Lung microvascular endothelial cell (primary cell): ENCODE measurements around the gene EPS15. TPM values are rescaled to one million over a fixed set of nuclear protein-coding genes. Genes with fewer than 3 reads are reported as not detected.
"Not testable (repeated sequence)": the region's sequence is repeated elsewhere in the genome, so short reads cannot be mapped to it uniquely, and the experiment has no call there.

Experiments
- DNase-seq, 2 donors: peaks; one replicate each; pipeline versions ENCODE4 v3.0.0 to v3.0.0-alpha.2; 2010; ENCODE audit warnings: low read depth in 2 of 2
- total RNA-seq: library from RNA; depleted of rRNA; stranded (reverse); fragments of >200 nt; gene quantifications from 2 replicates; pipeline ENCODE4 v1.2.1, GENCODE V29; 2014

EPS15 gene
- total RNA-seq, 1 donor from 2014 or later, result 83.1 TPM

DNA sequence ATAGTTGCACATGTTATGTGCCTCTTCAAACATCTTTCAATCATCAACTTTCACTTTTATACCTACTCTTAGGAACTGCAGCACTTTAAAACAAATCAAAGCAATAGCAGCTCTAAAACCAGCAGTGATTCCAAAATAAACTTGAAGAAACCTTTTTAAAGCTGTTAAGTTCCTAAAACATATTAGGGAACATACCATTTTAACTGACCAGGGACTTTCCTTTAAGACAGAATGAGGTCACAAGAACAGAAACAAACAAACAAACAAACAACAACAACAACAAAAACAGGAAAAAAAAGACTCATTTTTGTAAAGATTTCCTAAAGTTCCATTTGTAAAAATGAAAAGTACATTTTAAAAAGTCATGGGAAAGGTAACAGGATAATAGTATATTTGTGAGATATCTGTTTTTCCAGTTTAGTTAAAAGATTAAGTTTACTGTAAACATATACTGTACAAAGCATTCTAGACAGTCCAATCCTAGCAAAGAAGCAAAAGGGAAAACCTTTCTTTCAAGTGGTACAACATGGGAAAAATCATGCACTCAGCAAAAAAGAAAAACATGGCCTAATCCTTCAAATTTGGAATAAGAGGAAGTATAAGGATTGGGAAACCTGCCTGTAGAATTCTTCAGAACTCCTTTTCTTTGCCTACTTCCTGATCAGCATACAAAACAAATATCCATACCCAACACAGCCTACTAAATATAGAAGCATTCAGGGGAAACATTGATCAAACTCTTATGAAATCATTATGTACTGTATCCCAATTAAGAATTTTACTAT is 45.5 kb downstream of the EPS15 start:
- DNase-seq, result no peak

- DNase-seq, result peak in 1 of 2 donors; percentile 20
Observed at GRCh38 chr1:51472359-51472758, 46.7 kb downstream of the EPS15 start.

GRCh38 chr1:51469518-51469917 is 49.5 kb downstream of the EPS15 start:
- DNase-seq, result no peak

DNA sequence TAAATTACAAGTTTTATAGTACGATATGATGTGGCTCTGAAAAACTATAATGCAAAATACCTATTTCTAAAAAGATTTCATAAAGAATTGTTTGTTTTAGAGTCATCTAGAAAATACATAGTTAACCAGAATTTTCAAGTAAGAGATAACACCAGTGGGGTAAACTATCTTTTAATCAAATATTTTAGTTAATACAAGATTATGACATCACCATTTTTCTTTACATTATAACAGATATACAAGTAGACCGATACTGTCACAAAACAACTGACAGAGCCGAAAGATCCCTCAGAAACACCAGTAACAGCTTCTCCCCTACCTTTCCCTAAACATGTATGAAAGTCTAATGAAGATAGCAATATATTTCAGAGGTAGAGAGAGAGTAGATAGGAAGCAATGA is 54.2 kb downstream of the EPS15 start:
- DNase-seq, result no peak

- no peak for DNase-seq
Observed at GRCh38 chr1:51463561-51463960, 55.5 kb downstream of the EPS15 start.

GRCh38 chr1:51462289-51462688 is 56.8 kb downstream of the EPS15 start:
- DNase-seq, result not testable (repeated sequence)

- DNase-seq, result no peak
Observed at GRCh38 chr1:51454554-51454953, 64.5 kb downstream of the EPS15 start.

DNA sequence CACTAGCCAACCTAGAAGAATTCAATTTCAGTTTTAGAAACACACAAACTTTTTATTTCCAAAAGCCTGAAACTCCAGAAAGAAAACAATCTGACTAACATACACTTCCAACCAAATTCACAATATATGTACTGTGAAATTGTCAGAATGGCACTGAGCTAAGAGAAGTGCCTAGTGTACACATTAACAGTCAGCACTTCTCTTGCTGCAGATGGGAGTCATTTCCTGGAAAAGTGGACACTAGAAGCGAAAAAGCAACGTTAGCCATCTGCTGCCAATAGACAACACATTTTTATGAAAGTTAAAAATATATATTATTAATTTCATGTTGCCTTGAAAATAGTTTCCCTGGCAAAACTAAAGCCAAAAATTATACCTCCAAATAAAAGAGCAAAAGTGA is 66.1 kb downstream of the EPS15 start:
- DNase-seq, result peak; percentile 45 to 72

GRCh38 chr1:51448844-51449454 is 70.1 kb downstream of the EPS15 start:
- DNase-seq, result not testable (repeated sequence)

DNA sequence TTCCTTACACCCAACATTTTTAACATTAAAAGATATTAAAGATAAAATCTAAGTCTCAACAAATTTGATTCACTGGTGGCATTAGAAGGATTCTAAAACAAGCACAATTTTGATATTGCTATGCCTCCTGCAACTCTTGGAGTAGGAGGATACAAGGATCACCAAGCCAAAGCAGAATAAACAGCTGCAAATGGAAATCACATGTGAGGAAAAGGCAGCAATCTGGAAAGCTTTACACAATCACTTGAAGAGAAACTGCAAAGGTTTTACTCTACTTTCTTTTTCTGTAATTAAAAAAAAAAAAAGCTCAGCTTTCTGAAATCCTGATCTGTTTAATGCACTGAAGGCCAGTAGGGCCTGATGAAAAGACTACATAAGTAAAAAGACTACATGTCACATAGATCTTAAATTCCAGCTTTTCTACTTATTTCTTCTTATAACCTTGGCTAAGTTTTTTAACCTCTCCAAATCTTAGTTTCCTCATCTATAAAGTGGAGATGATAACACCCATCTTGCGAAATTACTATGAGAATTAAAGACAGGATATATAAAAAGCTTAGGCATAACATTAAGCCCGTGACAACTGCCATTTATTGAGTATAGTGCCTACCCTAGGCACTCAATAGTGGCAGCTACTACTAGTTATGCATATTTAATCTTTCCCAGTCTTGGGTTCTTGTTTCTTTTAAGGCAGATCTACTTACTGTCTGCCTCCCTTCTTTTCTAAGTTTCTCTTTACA is 73.5 kb downstream of the EPS15 start:
- DNase-seq, result no peak

GRCh38 chr1:51444534-51445192 is 74.4 kb downstream of the EPS15 start:
- no peak for DNase-seq

GRCh38 chr1:51444096-51444495 is 75.0 kb downstream of the EPS15 start:
- no peak for DNase-seq

GRCh38 chr1:51443555-51443954 is 75.5 kb downstream of the EPS15 start:
- DNase-seq, result no peak

- no peak for DNase-seq
Observed at GRCh38 chr1:51442616-51443015, 76.5 kb downstream of the EPS15 start.

DNA sequence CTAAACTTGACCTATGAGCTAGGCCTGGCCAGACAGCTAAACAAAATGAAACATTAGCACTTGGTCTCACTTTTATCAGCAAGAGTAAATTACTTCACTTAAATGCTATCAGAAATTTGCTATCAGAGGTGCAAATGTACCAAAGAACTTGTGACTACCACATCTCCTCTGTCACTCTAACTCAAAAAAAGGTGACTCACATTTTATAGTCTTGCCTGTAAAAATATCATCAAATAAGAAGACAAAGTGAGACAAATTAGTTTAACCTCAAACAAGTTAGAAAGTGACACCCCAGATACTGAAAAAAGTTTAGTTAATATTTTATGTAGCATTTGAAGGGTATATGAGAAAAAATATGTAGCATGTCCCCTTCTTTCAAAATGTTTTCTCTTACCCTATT is 76.9 kb downstream of the EPS15 start:
- no peak for DNase-seq

DNA sequence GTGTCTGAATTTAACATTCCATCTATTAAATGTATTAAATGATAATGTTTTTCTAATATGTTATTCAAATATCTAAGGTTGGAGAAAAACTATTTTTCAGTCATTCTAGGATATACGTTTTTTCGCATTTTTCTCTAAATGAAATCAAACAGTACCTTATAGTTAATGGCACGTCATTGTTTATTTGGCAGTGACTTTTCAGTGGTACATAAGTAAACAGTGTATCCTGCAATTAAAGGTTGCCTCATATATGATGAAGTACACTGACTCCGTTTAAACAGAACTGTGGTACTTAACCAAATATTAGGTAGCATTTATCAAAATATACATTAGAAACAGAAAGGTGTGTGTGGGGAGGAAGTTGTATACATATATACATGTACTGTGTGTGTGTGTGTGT is 79.2 kb downstream of the EPS15 start:
- DNase-seq, result no peak

DNA sequence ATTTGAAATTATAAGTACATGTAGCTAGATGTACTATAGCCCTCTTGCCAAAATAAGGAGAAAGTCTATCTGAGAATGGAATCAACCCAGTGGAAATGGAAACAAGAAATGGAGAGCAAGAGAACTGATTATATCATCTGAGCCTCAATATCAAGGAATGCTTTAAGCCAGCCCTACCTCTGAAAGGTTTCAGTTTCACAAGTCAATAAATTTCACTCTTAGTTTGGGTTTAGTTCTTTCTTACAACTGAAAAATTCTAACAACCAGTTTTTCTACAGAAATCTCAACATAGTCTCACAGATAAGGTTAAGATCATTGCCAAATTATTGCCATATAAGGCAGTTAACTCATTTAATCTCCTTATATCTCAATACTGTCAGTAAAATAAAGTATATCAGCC is 80.0 kb downstream of the EPS15 start:
- DNase-seq, result peak in 1 of 2 donors; percentile 11

- not testable (repeated sequence) for DNase-seq
Observed at GRCh38 chr1:51437391-51437790, 81.7 kb downstream of the EPS15 start.

- DNase-seq, result no peak
Observed at GRCh38 chr1:51435878-51436277, 83.2 kb downstream of the EPS15 start.

DNA sequence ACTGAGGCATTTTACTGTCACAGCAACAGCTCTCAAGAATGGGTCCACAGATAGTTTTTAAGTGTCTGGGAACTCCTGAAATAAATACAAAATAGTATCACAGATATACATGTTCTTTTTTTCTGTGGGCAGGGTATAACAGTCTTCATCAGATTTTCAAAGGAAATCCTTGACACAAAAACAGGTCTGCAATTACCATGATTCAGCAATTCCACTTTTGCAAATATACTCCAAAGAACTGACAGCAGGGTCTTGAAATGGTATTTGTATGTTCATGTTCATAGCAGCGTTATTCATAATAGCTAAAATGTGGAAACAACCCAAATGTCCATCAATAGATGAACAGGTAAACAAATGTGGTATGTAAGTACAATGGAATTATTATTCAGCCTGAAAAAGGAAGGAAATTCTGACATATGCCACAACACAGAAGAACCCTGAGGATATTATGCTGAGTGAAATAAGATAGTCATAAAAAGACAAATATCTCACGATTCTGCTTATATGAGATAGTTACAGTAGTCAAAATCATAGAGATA is 85.0 kb downstream of the EPS15 start:
- DNase-seq, result peak; percentile 63 to 77

GRCh38 chr1:51433269-51433971 is 85.6 kb downstream of the EPS15 start:
- DNase-seq, result peak; percentile 54 to 86
